ENCODE data around the gene SNRPB. TPM values are rescaled to one million over a fixed set of nuclear protein-coding genes. Genes with fewer than 3 reads are reported as not detected.

SNRPB gene
- polyA plus RNA-seq, 1 experiment = 137 TPM

DNA sequence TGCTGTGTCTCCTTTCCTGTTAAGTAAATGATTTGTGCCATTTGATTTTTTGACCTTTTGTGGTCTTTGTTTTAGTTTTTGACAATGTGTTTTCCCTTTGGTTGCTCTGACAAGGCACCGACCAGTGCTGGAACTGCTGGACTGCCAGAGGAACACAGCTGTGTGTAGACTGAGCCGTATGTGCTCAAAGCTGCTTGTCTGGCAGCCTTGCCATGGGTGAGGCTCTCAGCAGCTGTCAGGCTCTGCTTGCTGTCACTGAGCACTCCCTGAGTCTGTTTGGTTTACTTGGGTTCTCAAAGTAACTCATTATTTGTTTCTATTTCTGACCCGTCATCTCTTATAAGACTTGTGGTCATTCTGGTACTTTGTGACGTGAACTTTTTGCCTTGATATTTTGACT, 15.1 kb upstream of the SNRPB start:
- ChIA-PET POLR2A (no interaction called here), CTCF (no interaction called here)
- DNase-seq (ENCODE audit: low read depth, low spot score) = no peak
- Histone ChIP-seq H3K9me3 (ENCODE audit: control insufficient read depth, insufficient read depth, low read length) (no peaks in the 10 kb centered on the region), H3K4me3 (ENCODE audit: low read depth, low read length) (no peak overlapping the region), H3K27me3 (ENCODE audit: control insufficient read depth, insufficient read depth, low read length) (no peaks in the 10 kb centered on the region), H3K27ac (ENCODE audit: low read depth, low read length) (no peak overlapping the region)
- TF ChIP-seq, protein P1, sequence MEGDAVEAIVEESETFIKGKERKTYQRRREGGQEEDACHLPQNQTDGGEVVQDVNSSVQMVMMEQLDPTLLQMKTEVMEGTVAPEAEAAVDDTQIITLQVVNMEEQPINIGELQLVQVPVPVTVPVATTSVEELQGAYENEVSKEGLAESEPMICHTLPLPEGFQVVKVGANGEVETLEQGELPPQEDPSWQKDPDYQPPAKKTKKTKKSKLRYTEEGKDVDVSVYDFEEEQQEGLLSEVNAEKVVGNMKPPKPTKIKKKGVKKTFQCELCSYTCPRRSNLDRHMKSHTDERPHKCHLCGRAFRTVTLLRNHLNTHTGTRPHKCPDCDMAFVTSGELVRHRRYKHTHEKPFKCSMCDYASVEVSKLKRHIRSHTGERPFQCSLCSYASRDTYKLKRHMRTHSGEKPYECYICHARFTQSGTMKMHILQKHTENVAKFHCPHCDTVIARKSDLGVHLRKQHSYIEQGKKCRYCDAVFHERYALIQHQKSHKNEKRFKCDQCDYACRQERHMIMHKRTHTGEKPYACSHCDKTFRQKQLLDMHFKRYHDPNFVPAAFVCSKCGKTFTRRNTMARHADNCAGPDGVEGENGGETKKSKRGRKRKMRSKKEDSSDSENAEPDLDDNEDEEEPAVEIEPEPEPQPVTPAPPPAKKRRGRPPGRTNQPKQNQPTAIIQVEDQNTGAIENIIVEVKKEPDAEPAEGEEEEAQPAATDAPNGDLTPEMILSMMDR (IDR thresholded peaks at IDR 0.05; ENCODE audit: low read depth, low read length) = no peak

DNA sequence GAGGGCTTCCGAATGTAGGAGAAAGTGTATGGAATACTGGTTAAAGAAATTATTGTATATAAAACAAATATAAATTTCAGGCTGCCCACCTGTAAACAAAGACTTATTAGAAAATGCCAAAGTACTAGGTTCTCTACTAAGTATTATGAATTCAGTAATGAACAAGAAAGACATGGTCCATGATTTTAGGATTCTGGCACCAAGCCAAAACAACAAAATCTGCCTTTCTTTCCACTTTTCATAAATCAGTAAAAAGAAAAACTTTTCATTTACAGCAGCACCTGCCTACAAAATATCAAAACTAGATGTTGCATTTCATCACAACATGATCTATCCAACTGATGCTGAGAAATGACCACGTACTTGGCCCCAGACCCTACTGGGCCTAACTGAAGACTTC, 14.5 kb upstream of the SNRPB start:
- TF ChIP-seq, protein P1 (IDR thresholded peaks at IDR 0.05; ENCODE audit: low read depth, low read length) = no peak
- Histone ChIP-seq H3K27me3 (ENCODE audit: control insufficient read depth, insufficient read depth, low read length) (no peaks in the 10 kb centered on the region), H3K4me3 (ENCODE audit: low read depth, low read length) (no peak overlapping the region), H3K9me3 (ENCODE audit: control insufficient read depth, insufficient read depth, low read length) (no peaks in the 10 kb centered on the region), H3K27ac (ENCODE audit: low read depth, low read length) (no peak overlapping the region)
- no peak for DNase-seq (ENCODE audit: low read depth, low spot score)
- POLR2A ChIA-PET = no interaction called here
- CTCF ChIA-PET = no interaction called here

- H3K27ac ChIP-seq (ENCODE audit: low read depth, low read length) = no peak overlapping the region
- POLR2A ChIA-PET = no interaction called here
These were observed 12.9 kb upstream of the SNRPB start for GRCh38 chr20:2483504-2483903.

DNA sequence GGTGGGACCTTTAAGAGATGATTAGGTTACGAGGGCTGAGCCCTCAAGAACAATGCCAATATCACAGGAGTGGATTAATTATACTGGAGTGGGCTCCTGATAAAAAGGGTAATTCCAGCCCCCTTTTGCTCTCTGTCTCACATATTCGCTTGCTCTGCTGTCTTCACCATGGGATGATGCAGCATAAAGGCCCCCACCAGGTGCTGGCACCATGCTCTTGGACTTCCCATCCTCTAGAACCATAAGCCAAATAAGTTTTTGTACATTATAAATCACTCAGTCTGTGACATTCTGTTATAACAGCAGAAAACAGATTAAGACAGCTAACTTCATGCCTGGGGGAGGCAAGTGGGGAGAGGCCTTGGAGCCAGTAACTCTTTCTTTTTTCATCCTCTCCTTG, 9.8 kb upstream of the SNRPB start:
- Histone ChIP-seq H3K4me3 (ENCODE audit: low read depth, low read length) (no peak overlapping the region), H3K9me3 (ENCODE audit: control insufficient read depth, insufficient read depth, low read length) (no peaks in the 10 kb centered on the region; the same call in 1 of the 2 replicates), H3K27me3 (ENCODE audit: control insufficient read depth, insufficient read depth, low read length) (no peaks in the 10 kb centered on the region), H3K27ac (ENCODE audit: low read depth, low read length) (no peak overlapping the region)
- ChIA-PET POLR2A (no interaction called here), CTCF (interaction anchor here (3.4 kb wide), 1 partner anchor 42 kb away, joined by 17 read pairs; no protein-coding TSS in a partner anchor)
- TF ChIP-seq, protein P1 (IDR thresholded peaks at IDR 0.05; ENCODE audit: low read depth, low read length) = no peak
- no peak for DNase-seq (ENCODE audit: low read depth, low spot score)

More at GRCh38 chr20:2483504-2483903, 12.9 kb upstream of the SNRPB start:
- Histone ChIP-seq H3K9me3 (ENCODE audit: control insufficient read depth, insufficient read depth, low read length) (no peaks in the 10 kb centered on the region), H3K27me3 (ENCODE audit: control insufficient read depth, insufficient read depth, low read length) (no peaks in the 10 kb centered on the region), H3K4me3 (ENCODE audit: low read depth, low read length) (no peak overlapping the region)
- CTCF ChIA-PET = no interaction called here
- no peak for DNase-seq (ENCODE audit: low read depth, low spot score)
- TF ChIP-seq, protein P1 (IDR thresholded peaks at IDR 0.05; ENCODE audit: low read depth, low read length) = no peak

DNA sequence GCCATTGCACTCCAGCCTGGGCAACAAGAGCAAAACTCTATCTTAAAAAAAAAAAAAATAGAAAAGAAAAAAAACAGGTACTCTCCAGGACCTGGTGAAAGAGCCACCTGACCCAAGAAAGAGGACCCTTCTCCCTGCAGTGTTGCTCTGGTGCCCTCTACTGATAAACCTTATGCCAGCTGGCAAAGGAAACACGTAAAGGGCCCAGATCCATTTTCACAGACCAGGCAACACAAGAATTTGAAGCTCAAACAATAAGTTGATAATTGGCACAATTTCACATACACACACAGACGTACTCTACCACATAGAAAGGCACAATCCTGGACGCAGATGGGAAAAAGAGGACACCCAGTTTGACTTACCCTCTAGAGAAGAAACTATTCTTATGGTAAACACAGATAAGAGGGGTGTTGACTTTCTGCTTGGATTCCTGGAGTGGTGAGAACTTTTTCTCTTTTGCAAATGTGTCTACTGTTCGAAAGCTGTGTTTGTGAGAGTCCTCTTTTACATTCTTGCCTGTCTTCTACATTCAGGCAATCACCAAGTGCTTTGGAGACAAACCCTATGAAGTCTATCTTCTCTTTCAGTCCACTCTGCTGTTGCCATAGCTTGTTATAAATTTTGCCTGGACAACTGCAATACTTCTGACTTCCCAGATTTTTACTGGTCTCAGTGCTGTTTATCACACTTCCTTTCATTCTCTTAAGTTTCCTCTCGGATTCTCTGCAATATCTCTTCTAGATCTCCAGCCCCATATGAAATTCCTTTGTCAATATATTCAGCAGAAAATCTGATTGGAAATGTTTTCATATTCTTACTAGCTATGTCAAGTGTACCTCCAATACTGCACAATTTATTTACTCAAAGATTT, 6.4 kb upstream of the SNRPB start:
- no peak overlapping the region for H3K4me3 ChIP-seq (ENCODE audit: low read depth, low read length)
- H3K27me3 ChIP-seq (ENCODE audit: control insufficient read depth, insufficient read depth, low read length) = no peaks in the 10 kb centered on the region
- no peak for DNase-seq (ENCODE audit: low read depth, low spot score)
- no peaks in the 10 kb centered on the region; the same call in 1 of the 2 replicates for H3K9me3 ChIP-seq (ENCODE audit: control insufficient read depth, insufficient read depth, low read length)
- CTCF ChIA-PET = interaction anchor here (1.0 to 3.4 kb wide), 2 partner anchors 21 to 45 kb away, joined by 3 to 17 read pairs; no protein-coding TSS in a partner anchor
- H3K27ac ChIP-seq (ENCODE audit: low read depth, low read length) = no peak overlapping the region
- POLR2A ChIA-PET = interaction anchor here (0.6 kb wide), 1 partner anchor 17 kb away, joined by 3 read pairs; no protein-coding TSS in a partner anchor
- TF ChIP-seq, protein P1 (IDR thresholded peaks at IDR 0.05; ENCODE audit: low read depth, low read length) = 0 out of 2 replicates have a peak, but pooled peaks have one; percentile 10
